ENCODE data around the gene HTR2C. TPM values are rescaled to one million over a fixed set of nuclear protein-coding genes. Genes with fewer than 3 reads are reported as not detected.
"Not testable (repeated sequence)": the region's sequence is repeated elsewhere in the genome, so short reads cannot be mapped to it uniquely, and the experiment has no call there.

Gene HTR2C
- not detected for polyA plus RNA-seq

GRCh38 chrX:114583646-114584374 lies at the start of gene HTR2C:
Gene HTR2C, plus strand, starts transcription at chrX:114584086. Its CDS starts 142,851 bp downstream, at chrX:114726937.
- peaks cover 4 to 45% (median 24%) of the 10 kb centered on the region in 3 donors for H3K27me3 Mint-ChIP-seq (ENCODE audit: low read depth in 3 of 3)
- DNase-seq = no peak
- peaks cover 2 to 20% (median 4%) of the 10 kb centered on the region in 6 donors for H3K9me3 Mint-ChIP-seq
- H3K4me3 Mint-ChIP-seq = no peak within 1 kb of the TSS
- no peaks in the 10 kb centered on the region for H3K4me1 Mint-ChIP-seq
- H3K36me3 Mint-ChIP-seq = peaks cover 0 to 3% (median 0%) of the 10 kb centered on the region in 3 donors
- no peak within 1 kb of the TSS for H3K27ac Mint-ChIP-seq

- DNase-seq = no peak
- Mint-ChIP-seq H3K4me1 (no peaks in the 10 kb centered on the region), H3K27me3 (ENCODE audit: low read depth in 3 of 3) (peaks cover 4 to 37% (median 19%) of the 10 kb centered on the region in 3 donors), H3K4me3 (no peak overlapping the region), H3K27ac (no peak overlapping the region), H3K36me3 (peaks cover 0 to 3% (median 0%) of the 10 kb centered on the region in 3 donors), H3K9me3 (peaks cover 2 to 18% (median 4%) of the 10 kb centered on the region in 6 donors)
These were observed 3.5 kb upstream of the HTR2C start for GRCh38 chrX:114580336-114580735.

GRCh38 chrX:114581528-114582263 lies 2.2 kb upstream of the HTR2C start:
- Mint-ChIP-seq H3K4me1 (no peaks in the 10 kb centered on the region), H3K27ac (no peak overlapping the region), H3K36me3 (peaks cover 0 to 3% (median 0%) of the 10 kb centered on the region in 3 donors), H3K4me3 (no peak overlapping the region), H3K27me3 (ENCODE audit: low read depth in 3 of 3) (peaks cover 4 to 45% (median 24%) of the 10 kb centered on the region in 3 donors), H3K9me3 (peaks cover 2 to 20% (median 4%) of the 10 kb centered on the region in 6 donors)
- no peak for DNase-seq

GRCh38 chrX:114582264-114582632 lies 1.6 kb upstream of the HTR2C start:
- DNase-seq = no peak

GRCh38 chrX:114582698-114583395 lies 1.0 kb upstream of the HTR2C start:
- H3K4me3 Mint-ChIP-seq = no peak overlapping the region

More at GRCh38 chrX:114582264-114582632, 1.6 kb upstream of the HTR2C start:
- Mint-ChIP-seq H3K4me1 (no peaks in the 10 kb centered on the region), H3K27ac (no peak overlapping the region), H3K9me3 (peaks cover 2 to 20% (median 4%) of the 10 kb centered on the region in 6 donors), H3K27me3 (ENCODE audit: low read depth in 3 of 3) (peaks cover 4 to 45% (median 24%) of the 10 kb centered on the region in 3 donors), H3K36me3 (peaks cover 0 to 3% (median 0%) of the 10 kb centered on the region in 3 donors), H3K4me3 (no peak overlapping the region)

GRCh38 chrX:114584375-114584943 lies 573 bp downstream of the HTR2C start:
- no peak overlapping the region for H3K4me3 Mint-ChIP-seq
- H3K4me1 Mint-ChIP-seq = no peaks in the 10 kb centered on the region
- no peak for DNase-seq
- H3K27ac Mint-ChIP-seq = no peak overlapping the region
- H3K9me3 Mint-ChIP-seq = peaks cover 2 to 20% (median 4%) of the 10 kb centered on the region in 6 donors
- H3K36me3 Mint-ChIP-seq = peaks cover 0 to 3% (median 0%) of the 10 kb centered on the region in 3 donors
- peaks cover 4 to 42% (median 22%) of the 10 kb centered on the region in 3 donors for H3K27me3 Mint-ChIP-seq (ENCODE audit: low read depth in 3 of 3)

More at GRCh38 chrX:114582698-114583395, 1.0 kb upstream of the HTR2C start:
- Mint-ChIP-seq H3K27me3 (ENCODE audit: low read depth in 3 of 3) (peaks cover 4 to 45% (median 24%) of the 10 kb centered on the region in 3 donors), H3K36me3 (peaks cover 0 to 3% (median 0%) of the 10 kb centered on the region in 3 donors), H3K27ac (no peak overlapping the region), H3K9me3 (peaks cover 2 to 20% (median 4%) of the 10 kb centered on the region in 6 donors), H3K4me1 (no peaks in the 10 kb centered on the region)
- no peak for DNase-seq

- H3K27ac Mint-ChIP-seq = no peak overlapping the region
- peaks cover 0 to 3% (median 0%) of the 10 kb centered on the region in 3 donors for H3K36me3 Mint-ChIP-seq
- no peak overlapping the region for H3K4me3 Mint-ChIP-seq
- DNase-seq = no peak
- peaks cover 2 to 20% (median 4%) of the 10 kb centered on the region in 6 donors for H3K9me3 Mint-ChIP-seq
- H3K4me1 Mint-ChIP-seq = no peaks in the 10 kb centered on the region
- peaks cover 4 to 41% (median 22%) of the 10 kb centered on the region in 3 donors for H3K27me3 Mint-ChIP-seq (ENCODE audit: low read depth in 3 of 3)
These were observed 1.3 kb downstream of the HTR2C start for GRCh38 chrX:114584983-114585842.

GRCh38 chrX:114591121-114591520 lies 7.2 kb downstream of the HTR2C start:
- H3K4me3 Mint-ChIP-seq = no peak overlapping the region
- no peaks in the 10 kb centered on the region for H3K9me3 Mint-ChIP-seq
- H3K27ac Mint-ChIP-seq = no peak overlapping the region
- DNase-seq = no peak
- H3K27me3 Mint-ChIP-seq (ENCODE audit: low read depth in 3 of 3) = peaks cover 0 to 7% (median 2%) of the 10 kb centered on the region in 3 donors
- H3K4me1 Mint-ChIP-seq = no peaks in the 10 kb centered on the region
- H3K36me3 Mint-ChIP-seq = no peaks in the 10 kb centered on the region

GRCh38 chrX:114599305-114599704 lies 15.4 kb downstream of the HTR2C start:
- H3K4me1 Mint-ChIP-seq = no peaks in the 10 kb centered on the region
- H3K9me3 Mint-ChIP-seq = peaks cover 0 to 1% (median 0%) of the 10 kb centered on the region in 6 donors
- H3K4me3 Mint-ChIP-seq = no peak overlapping the region
- H3K27me3 Mint-ChIP-seq (ENCODE audit: low read depth in 3 of 3) = peaks cover 0 to 8% (median 0%) of the 10 kb centered on the region in 3 donors
- H3K27ac Mint-ChIP-seq = no peak overlapping the region
- DNase-seq = no peak
- H3K36me3 Mint-ChIP-seq = no peaks in the 10 kb centered on the region

GRCh38 chrX:114599911-114600310 lies 16.0 kb downstream of the HTR2C start:
- Mint-ChIP-seq H3K36me3 (no peaks in the 10 kb centered on the region), H3K4me3 (no peak overlapping the region), H3K4me1 (no peaks in the 10 kb centered on the region), H3K27me3 (ENCODE audit: low read depth in 3 of 3) (peaks cover 0 to 8% (median 0%) of the 10 kb centered on the region in 3 donors), H3K9me3 (peaks cover 0 to 1% (median 0%) of the 10 kb centered on the region in 6 donors), H3K27ac (no peak overlapping the region)
- no peak for DNase-seq

GRCh38 chrX:114606619-114607018 lies 22.7 kb downstream of the HTR2C start:
- H3K27me3 Mint-ChIP-seq (ENCODE audit: low read depth in 3 of 3); H3K27ac Mint-ChIP-seq: not testable (repeated sequence)

GRCh38 chrX:114611018-114611619 lies 27.2 kb downstream of the HTR2C start:
- H3K27ac Mint-ChIP-seq = no peak overlapping the region
- H3K4me1 Mint-ChIP-seq = no peaks in the 10 kb centered on the region
- H3K9me3 Mint-ChIP-seq = no peaks in the 10 kb centered on the region
- peak; percentile 1 to 25 (median 7) for DNase-seq
- H3K4me3 Mint-ChIP-seq = no peak overlapping the region
- peaks cover 0 to 2% (median 0%) of the 10 kb centered on the region in 3 donors for H3K27me3 Mint-ChIP-seq (ENCODE audit: low read depth in 3 of 3)
- H3K36me3 Mint-ChIP-seq = no peaks in the 10 kb centered on the region

More at GRCh38 chrX:114606619-114607018, 22.7 kb downstream of the HTR2C start:
- not testable (repeated sequence) for H3K4me3 Mint-ChIP-seq, H3K9me3 Mint-ChIP-seq, DNase-seq, H3K4me1 Mint-ChIP-seq, H3K36me3 Mint-ChIP-seq
